ENCODE results near the gene PTPRH. TPM values are rescaled to one million over a fixed set of nuclear protein-coding genes. Genes with fewer than 3 reads are reported as not detected.

Gene PTPRH
- total and polyA plus RNA-seq, 9 of the 15 experiments (the other 6 are each of a cell fraction or from before 2014, with no cell fraction given) = 0.87 to 34.3 (median 22.7) TPM

DNA sequence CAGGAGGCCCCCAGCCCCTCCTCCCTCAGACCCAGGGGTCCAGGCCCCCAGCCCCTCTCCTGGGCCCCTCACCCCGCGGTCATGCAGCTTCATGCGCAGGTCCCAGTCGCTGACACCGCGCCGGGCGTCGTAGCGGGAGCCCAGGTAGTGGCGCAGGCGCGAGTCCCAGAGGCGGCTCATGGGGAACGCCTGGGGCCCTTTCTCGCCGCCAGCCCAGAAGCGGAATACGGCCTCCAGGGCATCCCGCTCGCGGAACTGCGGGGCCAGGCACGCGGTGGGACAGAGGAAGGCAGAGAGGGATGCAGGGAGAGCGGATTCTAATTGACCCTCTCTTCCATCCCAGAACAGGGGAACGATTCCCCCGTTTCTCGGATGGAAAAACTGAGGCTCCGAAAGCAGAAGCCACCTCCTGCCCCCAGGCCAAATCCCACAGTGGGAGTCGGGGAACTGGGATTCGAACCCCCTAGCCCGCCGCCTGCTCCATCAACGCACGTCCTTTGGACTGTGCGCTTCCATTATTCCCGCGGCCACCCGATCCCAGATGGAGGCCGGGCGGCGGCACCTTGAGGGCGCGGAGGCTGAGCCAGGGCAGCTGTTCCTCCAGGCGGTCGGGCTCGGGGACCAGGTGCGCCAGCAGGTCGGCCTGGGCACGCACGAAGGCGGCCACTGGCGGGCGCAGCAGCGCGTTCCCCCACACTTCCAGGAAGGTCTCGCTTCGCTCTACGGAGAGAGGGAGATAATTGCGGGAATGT lies 47.6 kb downstream of the PTPRH start:
- Histone ChIP-seq H3K4me3 (no peak overlapping the region), H3K4me2 (ENCODE audit: insufficient read depth, low read length) (no peak overlapping the region), H3K27me3 (ENCODE audit: control insufficient read depth in 2 of 2, insufficient read depth in 2 of 2, low read length in 2 of 2) (no peaks in the 10 kb centered on the region), H4K20me1 (replicated peaks; ENCODE audit: control insufficient read depth, insufficient read depth, low read length) (peaks cover 3% of the 10 kb centered on the region), H3K9ac (ENCODE audit: insufficient read depth in 1 of 2, low read depth in 2 of 2, low read length in 2 of 2) (no peak overlapping the region), H3K79me2 (ENCODE audit: control insufficient read depth, insufficient read depth, low read length) (peaks cover 14% of the 10 kb centered on the region), H3K27ac (ENCODE audit: extremely low read depth, low read depth, low read length) (no peak overlapping the region), H3K9me3 (replicated peaks; ENCODE audit: control insufficient read depth, insufficient read depth, low read depth, low read length) (no peaks in the 10 kb centered on the region), H3K36me3 (ENCODE audit: control insufficient read depth, insufficient read depth, low read length) (0 out of 3 replicates have a peak, but pooled peaks cover 3% of the 10 kb centered on the region), H3K9me1 (ENCODE audit: control insufficient read depth, insufficient read depth, low read length) (no peaks in the 10 kb centered on the region), H3K4me1 (replicated peaks in 1 of 2; ENCODE audit: control insufficient read depth in 2 of 2, insufficient read depth in 2 of 2, low read length in 2 of 2) (peaks cover 32 to 69% of the 10 kb centered on the region in 2 experiments), H2AFZ (ENCODE audit: low read depth, low read length) (no peak overlapping the region)
- FAIRE-seq = no peak
- intact Hi-C loops (cut with micrococcal nuclease) = no loop called here
- ChIA-PET CTCF (ENCODE audit: low intra/inter-chr PET ratio) (interaction anchor here (1.9 kb wide), 1 partner anchor 20 kb away, joined by 20 read pairs; no protein-coding TSS in a partner anchor), POLR2A (interaction anchor here (2.9 kb wide), 1 partner anchor 15 kb away, joined by 13 read pairs; no protein-coding TSS in a partner anchor)
- TF ChIP-seq, protein P1, sequence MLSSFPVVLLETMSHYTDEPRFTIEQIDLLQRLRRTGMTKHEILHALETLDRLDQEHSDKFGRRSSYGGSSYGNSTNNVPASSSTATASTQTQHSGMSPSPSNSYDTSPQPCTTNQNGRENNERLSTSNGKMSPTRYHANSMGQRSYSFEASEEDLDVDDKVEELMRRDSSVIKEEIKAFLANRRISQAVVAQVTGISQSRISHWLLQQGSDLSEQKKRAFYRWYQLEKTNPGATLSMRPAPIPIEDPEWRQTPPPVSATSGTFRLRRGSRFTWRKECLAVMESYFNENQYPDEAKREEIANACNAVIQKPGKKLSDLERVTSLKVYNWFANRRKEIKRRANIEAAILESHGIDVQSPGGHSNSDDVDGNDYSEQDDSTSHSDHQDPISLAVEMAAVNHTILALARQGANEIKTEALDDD (IDR thresholded peaks at IDR 0.05) = no peak
- TF ChIP-seq, protein P2, sequence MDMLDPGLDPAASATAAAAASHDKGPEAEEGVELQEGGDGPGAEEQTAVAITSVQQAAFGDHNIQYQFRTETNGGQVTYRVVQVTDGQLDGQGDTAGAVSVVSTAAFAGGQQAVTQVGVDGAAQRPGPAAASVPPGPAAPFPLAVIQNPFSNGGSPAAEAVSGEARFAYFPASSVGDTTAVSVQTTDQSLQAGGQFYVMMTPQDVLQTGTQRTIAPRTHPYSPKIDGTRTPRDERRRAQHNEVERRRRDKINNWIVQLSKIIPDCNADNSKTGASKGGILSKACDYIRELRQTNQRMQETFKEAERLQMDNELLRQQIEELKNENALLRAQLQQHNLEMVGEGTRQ (CRISPR knock-in tag; IDR thresholded peaks at IDR 0.05) = no peak
- TF ChIP-seq, protein P3, sequence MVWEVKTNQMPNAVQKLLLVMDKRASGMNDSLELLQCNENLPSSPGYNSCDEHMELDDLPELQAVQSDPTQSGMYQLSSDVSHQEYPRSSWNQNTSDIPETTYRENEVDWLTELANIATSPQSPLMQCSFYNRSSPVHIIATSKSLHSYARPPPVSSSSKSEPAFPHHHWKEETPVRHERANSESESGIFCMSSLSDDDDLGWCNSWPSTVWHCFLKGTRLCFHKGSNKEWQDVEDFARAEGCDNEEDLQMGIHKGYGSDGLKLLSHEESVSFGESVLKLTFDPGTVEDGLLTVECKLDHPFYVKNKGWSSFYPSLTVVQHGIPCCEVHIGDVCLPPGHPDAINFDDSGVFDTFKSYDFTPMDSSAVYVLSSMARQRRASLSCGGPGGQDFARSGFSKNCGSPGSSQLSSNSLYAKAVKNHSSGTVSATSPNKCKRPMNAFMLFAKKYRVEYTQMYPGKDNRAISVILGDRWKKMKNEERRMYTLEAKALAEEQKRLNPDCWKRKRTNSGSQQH (CRISPR knock-in tag; IDR thresholded peaks at IDR 0.05) = no peak
- TF ChIP-seq, protein P4, sequence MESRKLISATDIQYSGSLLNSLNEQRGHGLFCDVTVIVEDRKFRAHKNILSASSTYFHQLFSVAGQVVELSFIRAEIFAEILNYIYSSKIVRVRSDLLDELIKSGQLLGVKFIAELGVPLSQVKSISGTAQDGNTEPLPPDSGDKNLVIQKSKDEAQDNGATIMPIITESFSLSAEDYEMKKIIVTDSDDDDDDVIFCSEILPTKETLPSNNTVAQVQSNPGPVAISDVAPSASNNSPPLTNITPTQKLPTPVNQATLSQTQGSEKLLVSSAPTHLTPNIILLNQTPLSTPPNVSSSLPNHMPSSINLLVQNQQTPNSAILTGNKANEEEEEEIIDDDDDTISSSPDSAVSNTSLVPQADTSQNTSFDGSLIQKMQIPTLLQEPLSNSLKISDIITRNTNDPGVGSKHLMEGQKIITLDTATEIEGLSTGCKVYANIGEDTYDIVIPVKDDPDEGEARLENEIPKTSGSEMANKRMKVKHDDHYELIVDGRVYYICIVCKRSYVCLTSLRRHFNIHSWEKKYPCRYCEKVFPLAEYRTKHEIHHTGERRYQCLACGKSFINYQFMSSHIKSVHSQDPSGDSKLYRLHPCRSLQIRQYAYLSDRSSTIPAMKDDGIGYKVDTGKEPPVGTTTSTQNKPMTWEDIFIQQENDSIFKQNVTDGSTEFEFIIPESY (CRISPR knock-in tag; IDR thresholded peaks at IDR 0.05) = peak; percentile 87
- no peak for TF ChIP-seq GABPB1 (CRISPR knock-in tag; IDR thresholded peaks at IDR 0.05)
- TF ChIP-seq RAD21 (CRISPR knock-in tag; conservative IDR thresholded peaks at IDR 0.05 in 1 of 2, IDR thresholded peaks at IDR 0.05 in 1 of 2) = no peak
- TF ChIP-seq GTF2A2 (tag; IDR thresholded peaks at IDR 0.05) = no peak
- no peak for TF ChIP-seq LARP7 (IDR thresholded peaks at IDR 0.05)
- 0 out of 2 replicates have a peak, but pooled peaks have one; percentile 19 for TF ChIP-seq ZBTB7A (IDR thresholded peaks at IDR 0.05; ENCODE audit: borderline replicate concordance, control insufficient read depth, low read depth, low read length)
- no peak for TF ChIP-seq TAF1 (IDR thresholded peaks at IDR 0.05; ENCODE audit: control insufficient read depth, extremely low read depth, insufficient read depth, low read length, severe bottlenecking)
- TF ChIP-seq TRIM24 (IDR thresholded peaks at IDR 0.05) = no peak
- no peak for TF ChIP-seq MECOM (CRISPR knock-in tag; IDR thresholded peaks at IDR 0.05)
- WGBS (ENCODE audit: insufficient coverage, low coverage, missing lambda C conversion rate) = 97% methylated on average over 17 of the region's 61 CpGs
- ATAC-seq = no peak
- DNase-seq (ENCODE audit: extremely low read depth in 1 of 4, low spot score in 3 of 4) = no peak
- no TSS peak for BruUV-seq (replicated peaks)
- in situ Hi-C loops (cut with MboI) = loop anchor here (25.0 kb wide), 1 partner anchor 976 kb away; the partner anchor contains the start of gene ZNF444

Measured in K562 (cell line).